ENCODE data around the gene ADISSP.

DNA sequence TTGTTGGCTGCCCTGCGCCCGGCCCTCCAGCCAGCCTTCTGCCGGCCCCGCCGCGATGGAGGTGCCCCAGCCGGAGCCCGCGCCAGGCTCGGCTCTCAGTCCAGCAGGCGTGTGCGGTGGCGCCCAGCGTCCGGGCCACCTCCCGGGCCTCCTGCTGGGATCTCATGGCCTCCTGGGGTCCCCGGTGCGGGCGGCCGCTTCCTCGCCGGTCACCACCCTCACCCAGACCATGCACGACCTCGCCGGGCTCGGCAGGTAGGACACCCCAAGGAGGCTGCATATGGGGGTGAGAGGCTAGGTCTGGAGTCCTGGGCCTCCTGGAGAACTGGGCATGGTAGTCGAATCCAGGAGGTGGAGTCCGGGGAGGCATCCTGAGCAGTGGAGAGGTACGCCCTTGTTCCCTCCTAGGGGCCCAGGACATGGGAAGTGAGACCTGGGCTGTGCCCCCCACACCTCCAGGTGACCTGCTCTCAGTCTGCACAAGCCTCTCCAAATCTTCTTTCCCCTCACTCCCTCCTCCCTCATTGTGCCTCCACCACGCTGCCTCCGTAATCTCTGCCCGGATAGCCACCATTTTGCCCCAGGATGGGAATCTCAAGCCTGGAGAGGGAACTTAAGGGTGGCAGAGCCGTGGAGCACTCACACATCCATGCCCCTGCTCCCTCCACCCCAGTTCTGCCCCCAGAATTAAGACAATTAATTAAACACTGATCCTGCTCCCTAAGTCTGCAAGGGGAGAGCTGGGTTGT, 29.1 kb upstream of the ADISSP start:
- TF ChIP-seq CTCF (conservative IDR thresholded peaks at IDR 0.05; ENCODE audit: low read depth, low read length) (no peak), EZH2 (IDR thresholded peaks at IDR 0.05; ENCODE audit: borderline replicate concordance, low read depth, low read length, poor library complexity, severe bottlenecking) (no peak)
